RWPE2 (cell line): Measurements from ENCODE around the gene SPHK1.
A peak's percentile ranks its signal among the peaks of the same experiment; 100 is the strongest.

Experiments
- ATAC-seq: fragments of 200-7000 bp; cut with Tn5 transposase; 3 replicates; pipeline ENCODE4 v1.9.1; 2021; ENCODE audit warnings: low read depth
- DNase-seq: peaks from one replicate; pipeline ENCODE4 v3.0.0-alpha.2; 2020; ENCODE audit warnings: low spot score
- H3K27ac ChIP-seq: fragments of 450-650 bp; 2 replicates; pipeline ENCODE4 v1.5.1; 2017; ENCODE audit warnings: mild to moderate bottlenecking; ENCODE audit not compliant: poor library complexity, severe bottlenecking
- H3K27me3 ChIP-seq: fragments of 250-450 bp; sonication (Bioruptor Pico); 2 replicates; pipeline ENCODE4 v1.5.1; 2021; ENCODE audit warnings: mild to moderate bottlenecking, moderate library complexity; ENCODE audit not compliant: insufficient read depth, poor library complexity, severe bottlenecking
- H3K36me3 ChIP-seq: fragments of 250-450 bp; sonication (Bioruptor Pico); 2 replicates; pipeline ENCODE4 v1.5.1; 2020; ENCODE audit warnings: low read depth, mild to moderate bottlenecking, moderate library complexity
- H3K4me1 ChIP-seq: fragments of 250-450 bp; sonication (Bioruptor Pico); 2 replicates; pipeline ENCODE4 v1.5.1; 2021; ENCODE audit warnings: mild to moderate bottlenecking, moderate library complexity; ENCODE audit not compliant: insufficient read depth, poor library complexity, severe bottlenecking
- H3K4me3 ChIP-seq: fragments of 250-450 bp; sonication (Bioruptor Pico); 2 replicates; pipeline ENCODE4 v1.5.1; 2021; ENCODE audit warnings: mild to moderate bottlenecking, moderate library complexity; ENCODE audit not compliant: severe bottlenecking
- H3K9me3 ChIP-seq: fragments of 250-450 bp; sonication (Bioruptor Pico); 2 replicates; pipeline ENCODE4 v1.5.1; 2021; ENCODE audit warnings: mild to moderate bottlenecking, moderate library complexity; ENCODE audit not compliant: severe bottlenecking
- TF ChIP-seq, protein P1 (sequence below): fragments of 450-650 bp; IDR thresholded peaks from one replicate; pipeline ENCODE4 v1.5.1; 2017; ENCODE audit warnings: mild to moderate bottlenecking, moderate library complexity; ENCODE audit not compliant: poor library complexity, severe bottlenecking

SPHK1 gene

DNA sequence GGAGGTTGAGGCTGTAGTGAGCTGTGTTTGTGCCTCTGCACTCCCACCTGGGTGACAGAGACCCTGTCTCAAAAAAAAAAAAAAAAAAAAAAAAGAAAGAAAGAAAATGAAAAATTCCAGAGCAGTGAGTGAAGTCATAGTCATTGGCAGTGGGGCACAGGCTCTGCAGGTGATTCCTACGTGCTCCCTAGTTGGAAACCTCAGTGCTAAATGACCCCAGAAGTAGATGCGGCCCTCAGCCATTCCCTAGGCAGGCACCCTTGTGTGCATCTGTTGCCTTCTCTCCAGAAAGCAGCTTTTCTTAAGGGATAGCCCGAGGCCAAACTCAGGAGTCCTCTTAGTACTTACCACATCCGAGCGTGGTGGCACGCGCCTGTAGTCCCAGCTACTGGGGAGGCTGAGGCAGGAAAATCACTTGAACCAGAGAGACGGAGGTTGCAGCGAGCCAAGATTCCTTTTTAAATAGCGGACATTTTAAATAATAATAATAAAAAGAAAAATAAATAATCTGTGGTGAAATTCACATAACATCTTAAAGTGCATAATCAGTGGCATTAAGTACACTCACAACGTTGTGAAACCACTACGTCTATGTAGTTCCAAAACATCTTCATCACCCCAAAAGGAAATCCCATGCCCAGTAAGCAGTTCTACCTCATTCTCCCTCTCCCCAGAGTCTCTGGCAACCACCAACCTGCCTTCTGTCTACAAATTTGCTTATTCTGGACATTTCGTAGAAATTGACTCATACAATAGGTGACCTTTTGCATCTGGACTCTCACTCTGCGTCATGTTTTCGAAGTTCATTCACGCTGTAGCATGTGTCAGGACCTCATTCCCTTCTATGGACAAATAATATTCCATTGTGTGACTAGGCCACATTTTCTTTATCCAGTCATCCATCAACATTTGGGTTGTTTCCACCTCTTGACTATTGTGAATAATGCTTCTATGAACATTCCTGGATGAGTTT, 12.5 kb upstream of the SPHK1 start:
- Histone ChIP-seq H3K27me3 (no peaks in the 10 kb centered on the region), H3K36me3 (no peaks in the 10 kb centered on the region), H3K9me3 (no peaks in the 10 kb centered on the region), H3K27ac (peak overlapping the region; percentile 97), H3K4me1 (peaks cover 34% of the 10 kb centered on the region), H3K4me3 (no peak overlapping the region)
- DNase-seq (peak; percentile 73), ATAC-seq (peak; percentile 74)
- TF ChIP-seq, protein P1, sequence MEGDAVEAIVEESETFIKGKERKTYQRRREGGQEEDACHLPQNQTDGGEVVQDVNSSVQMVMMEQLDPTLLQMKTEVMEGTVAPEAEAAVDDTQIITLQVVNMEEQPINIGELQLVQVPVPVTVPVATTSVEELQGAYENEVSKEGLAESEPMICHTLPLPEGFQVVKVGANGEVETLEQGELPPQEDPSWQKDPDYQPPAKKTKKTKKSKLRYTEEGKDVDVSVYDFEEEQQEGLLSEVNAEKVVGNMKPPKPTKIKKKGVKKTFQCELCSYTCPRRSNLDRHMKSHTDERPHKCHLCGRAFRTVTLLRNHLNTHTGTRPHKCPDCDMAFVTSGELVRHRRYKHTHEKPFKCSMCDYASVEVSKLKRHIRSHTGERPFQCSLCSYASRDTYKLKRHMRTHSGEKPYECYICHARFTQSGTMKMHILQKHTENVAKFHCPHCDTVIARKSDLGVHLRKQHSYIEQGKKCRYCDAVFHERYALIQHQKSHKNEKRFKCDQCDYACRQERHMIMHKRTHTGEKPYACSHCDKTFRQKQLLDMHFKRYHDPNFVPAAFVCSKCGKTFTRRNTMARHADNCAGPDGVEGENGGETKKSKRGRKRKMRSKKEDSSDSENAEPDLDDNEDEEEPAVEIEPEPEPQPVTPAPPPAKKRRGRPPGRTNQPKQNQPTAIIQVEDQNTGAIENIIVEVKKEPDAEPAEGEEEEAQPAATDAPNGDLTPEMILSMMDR = no peak

DNA sequence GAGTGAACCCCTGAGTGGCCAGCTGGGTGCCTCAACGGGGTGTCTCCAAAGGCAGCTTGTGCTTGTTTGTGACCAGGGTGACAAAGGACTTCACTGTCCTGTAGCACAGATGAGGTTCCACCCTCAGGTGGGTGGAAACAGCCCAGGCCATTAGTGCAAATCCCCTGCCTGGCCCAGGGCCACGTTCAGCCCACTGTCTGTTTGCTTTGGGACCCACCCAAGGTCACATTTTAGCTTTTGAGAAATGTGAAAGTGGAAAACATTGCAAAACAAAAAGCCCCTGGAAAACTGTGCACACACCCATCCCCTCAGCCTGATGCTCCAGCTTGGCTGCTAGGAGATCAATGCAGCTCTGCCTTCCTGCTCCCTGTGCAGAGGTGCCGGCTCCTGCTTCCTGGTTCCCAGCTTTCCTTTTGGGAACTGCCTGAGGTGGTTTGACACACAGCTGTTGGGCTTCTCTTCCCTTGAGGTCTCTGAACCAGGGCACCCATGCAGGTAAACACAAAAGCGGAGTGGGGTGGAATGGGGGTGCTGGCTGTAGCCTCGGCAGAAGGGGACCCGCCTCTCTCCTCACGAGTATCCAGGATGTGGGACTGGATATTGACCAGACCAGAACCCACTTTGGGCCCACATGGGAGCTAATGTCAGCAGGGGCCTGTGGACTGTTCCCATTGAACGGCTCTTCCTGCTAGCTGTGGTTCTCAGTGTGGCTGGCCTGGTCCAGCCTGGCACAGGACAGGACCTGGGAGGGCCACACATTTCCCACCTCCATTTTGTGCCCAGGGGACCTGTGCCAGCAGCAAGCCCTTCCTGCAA, 7.9 kb upstream of the SPHK1 start:
- Histone ChIP-seq H3K27me3 (no peaks in the 10 kb centered on the region), H3K27ac (no peak overlapping the region), H3K4me3 (no peak overlapping the region), H3K9me3 (no peaks in the 10 kb centered on the region), H3K36me3 (no peaks in the 10 kb centered on the region), H3K4me1 (peaks cover 18% of the 10 kb centered on the region)
- TF ChIP-seq, protein P1 = no peak
- ATAC-seq (no peak), DNase-seq (peak; percentile 54)

DNA sequence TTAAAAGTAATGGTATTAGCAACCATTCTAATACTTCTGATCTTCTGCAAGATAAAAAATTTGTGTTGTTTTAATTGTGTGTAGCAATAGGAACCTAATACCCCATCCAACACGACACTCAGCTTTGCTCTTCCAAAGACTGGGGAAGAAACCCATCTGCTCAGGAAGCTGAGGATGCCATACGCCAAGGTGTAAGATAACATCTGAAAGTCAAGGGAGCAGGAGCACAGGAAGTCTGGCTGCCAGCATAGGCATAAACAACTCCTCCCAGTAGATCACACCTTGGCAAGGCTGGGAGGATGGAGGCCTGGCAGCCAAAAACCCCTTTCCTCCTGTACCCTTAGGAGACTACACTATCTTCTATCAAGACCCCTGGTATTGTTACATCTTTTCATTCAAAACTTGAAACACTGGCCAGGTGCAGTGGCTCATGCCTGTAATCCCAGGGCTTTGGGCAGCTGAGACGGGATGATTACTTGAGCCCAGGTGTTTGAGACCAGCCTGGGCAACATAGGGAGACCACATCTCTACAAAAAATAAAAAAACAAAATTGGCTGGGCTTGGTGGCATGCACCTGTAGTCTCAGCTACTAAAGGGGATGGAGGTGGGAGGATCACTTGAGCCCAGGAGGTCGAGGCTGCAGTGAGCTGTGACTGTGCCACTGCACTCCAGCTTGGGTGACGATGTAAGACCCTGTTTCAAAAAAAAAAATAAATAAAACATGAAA, 5.7 kb upstream of the SPHK1 start:
- DNase-seq = peak; percentile 20
- no peak for ATAC-seq
- TF ChIP-seq, protein P1 = no peak
- Histone ChIP-seq H3K4me1 (no peaks in the 10 kb centered on the region), H3K9me3 (no peaks in the 10 kb centered on the region), H3K36me3 (no peaks in the 10 kb centered on the region), H3K27me3 (no peaks in the 10 kb centered on the region), H3K4me3 (no peak overlapping the region), H3K27ac (no peak overlapping the region)

DNA sequence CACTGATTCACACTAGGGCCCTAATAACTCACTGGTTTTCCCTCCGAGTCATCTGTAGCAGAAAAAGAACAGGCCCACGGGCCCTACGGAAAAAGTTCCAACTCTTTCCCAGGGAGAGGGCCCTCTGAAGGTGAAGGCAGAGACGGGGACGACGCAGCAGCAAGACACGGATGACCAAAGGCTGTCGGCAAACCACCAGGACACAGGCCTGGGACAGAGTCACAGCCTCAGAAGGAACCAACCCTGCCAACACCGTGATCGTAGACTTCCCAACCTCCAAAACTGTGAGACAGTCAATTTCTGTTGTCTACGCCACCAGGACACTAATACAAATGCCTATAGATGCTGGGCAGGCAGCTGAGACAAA, 5.2 kb upstream of the SPHK1 start:
- Histone ChIP-seq H3K36me3 (no peaks in the 10 kb centered on the region), H3K27me3 (no peaks in the 10 kb centered on the region), H3K9me3 (no peaks in the 10 kb centered on the region), H3K4me3 (no peak overlapping the region), H3K27ac (no peak overlapping the region), H3K4me1 (no peaks in the 10 kb centered on the region)
- TF ChIP-seq, protein P1 = no peak
- DNase-seq (peak; percentile 31), ATAC-seq (no peak)
